Lower leg skin (tissue), 4 donors: ENCODE measurements around the gene CAMP. TPM values are rescaled to one million over a fixed set of nuclear protein-coding genes. Genes with fewer than 3 reads are reported as not detected.

Experiments
- DNase-seq, 2 donors: peaks; one replicate each; pipeline ENCODE4 v3.0.0-alpha.2; 2019; ENCODE audit warnings: low spot score in 2 of 2
- H3K4me3 ChIP-seq: fragments of 200-600 bp; sonication (generic); 2 replicates; pipeline ENCODE4 v1.5.1; 2017; ENCODE audit warnings: mild to moderate bottlenecking, low read depth; ENCODE audit not compliant: poor library complexity, severe bottlenecking
- CTCF ChIP-seq, 3 donors: fragments of 450-650 bp; IDR thresholded peaks; one replicate each; pipeline ENCODE4 v1.5.1; 2016; ENCODE audit warnings: antibody characterized with exemption in 3 of 3, mild to moderate bottlenecking in 3 of 3, moderate library complexity in 2 of 3
- POLR2A ChIP-seq, 2 donors: fragments of 450-650 bp; IDR thresholded peaks; one replicate each; pipeline ENCODE4 v1.6.1; 2016 to 2017; ENCODE audit warnings: antibody characterized with exemption in 2 of 2, mild to moderate bottlenecking in 1 of 2, moderate library complexity in 1 of 2
- WGBS, 2 donors: methylation state at CpG; one replicate each; pipeline ENCODE4 v1.1.5; 2018; 5-methylcytosine and 5-hydroxymethylcytosine counted together
- intact Hi-C: fragments of 100-400 bp; cut with DNase I; formaldehyde crosslinking; loops from one replicate; pipeline ENCODE4 v1.15.0; 2023; ENCODE audit warnings: low total_unique reads
- total RNA-seq, 4 donors: library from RNA; depleted of rRNA; stranded (reverse); fragments of >200 nt; gene quantifications; one replicate each; pipeline ENCODE4 v1.1.0, GENCODE V29; 2016

The CAMP gene
- total RNA-seq, 4 donors from 2014 or later: 1.1 TPM; not detected in 3

GRCh38 chr3:48215876-48216275 is 7.4 kb upstream of the CAMP start:
- H3K4me3 ChIP-seq: no peak overlapping the region
- DNase-seq: no peak
- no peak for TF ChIP-seq POLR2A (IDR thresholded peaks at IDR 0.05)
- no peak for TF ChIP-seq CTCF (IDR thresholded peaks at IDR 0.05)
- 50 to 69% methylated on average over 5 of the region's 5 CpGs for WGBS, 2 donors
- intact Hi-C loops: loop anchor here (5.0 kb wide), 1 partner anchor 1046 kb away; no protein-coding TSS in a partner anchor

- TF ChIP-seq CTCF (IDR thresholded peaks at IDR 0.05) (no peak), POLR2A (IDR thresholded peaks at IDR 0.05) (no peak)
- WGBS, 2 donors: 84 to 91% methylated on average over 4 of the region's 4 CpGs
- H3K4me3 ChIP-seq: no peak overlapping the region
- intact Hi-C loops: loop anchor here (5.0 kb wide), 1 partner anchor 1045 kb away; no protein-coding TSS in a partner anchor
- DNase-seq: no peak
Measured at GRCh38 chr3:48217449-48217848, 5.8 kb upstream of the CAMP start.

- H3K4me3 ChIP-seq: no peak overlapping the region
- WGBS, 2 donors: 92 to 94% methylated on average over 5 of the region's 5 CpGs
- intact Hi-C loops: loop anchor here (5.0 kb wide), 1 partner anchor 1044 kb away; no protein-coding TSS in a partner anchor
- TF ChIP-seq CTCF (IDR thresholded peaks at IDR 0.05) (no peak), POLR2A (IDR thresholded peaks at IDR 0.05) (no peak)
- DNase-seq: no peak
Measured at GRCh38 chr3:48218537-48218936, 4.8 kb upstream of the CAMP start.

GRCh38 chr3:48219543-48219942 is 3.8 kb upstream of the CAMP start:
- intact Hi-C loops: loop anchor here (5.0 kb wide), 1 partner anchor 1043 kb away; no protein-coding TSS in a partner anchor
- WGBS, 2 donors: 57 to 58% methylated on average over 3 of the region's 3 CpGs
- DNase-seq: no peak
- no peak overlapping the region for H3K4me3 ChIP-seq
- TF ChIP-seq POLR2A (IDR thresholded peaks at IDR 0.05) (no peak), CTCF (IDR thresholded peaks at IDR 0.05) (no peak)

GRCh38 chr3:48220746-48221145 is 2.5 kb upstream of the CAMP start:
- H3K4me3 ChIP-seq: no peak overlapping the region
- WGBS, 2 donors: 81 to 84% methylated on average over 9 of the region's 9 CpGs
- no peak for TF ChIP-seq CTCF (IDR thresholded peaks at IDR 0.05)
- TF ChIP-seq POLR2A (IDR thresholded peaks at IDR 0.05): no peak
- no peak for DNase-seq
- intact Hi-C loops: no loop called here

GRCh38 chr3:48225587-48225986 is 2.3 kb downstream of the CAMP start:
- TF ChIP-seq POLR2A (IDR thresholded peaks at IDR 0.05) (no peak), CTCF (IDR thresholded peaks at IDR 0.05) (no peak)
- H3K4me3 ChIP-seq: no peak overlapping the region
- DNase-seq: no peak
- whole genome bisulfite sequencing, 2 donors: 83 to 86% methylated on average over 3 of the region's 3 CpGs
- intact Hi-C loops: no loop called here
